ENCODE results near the gene OCA2. TPM values are rescaled to one million over a fixed set of nuclear protein-coding genes. Genes with fewer than 3 reads are reported as not detected.

Gene OCA2
- total RNA-seq, 1 donor from 2014 or later = 1.2 TPM

DNA sequence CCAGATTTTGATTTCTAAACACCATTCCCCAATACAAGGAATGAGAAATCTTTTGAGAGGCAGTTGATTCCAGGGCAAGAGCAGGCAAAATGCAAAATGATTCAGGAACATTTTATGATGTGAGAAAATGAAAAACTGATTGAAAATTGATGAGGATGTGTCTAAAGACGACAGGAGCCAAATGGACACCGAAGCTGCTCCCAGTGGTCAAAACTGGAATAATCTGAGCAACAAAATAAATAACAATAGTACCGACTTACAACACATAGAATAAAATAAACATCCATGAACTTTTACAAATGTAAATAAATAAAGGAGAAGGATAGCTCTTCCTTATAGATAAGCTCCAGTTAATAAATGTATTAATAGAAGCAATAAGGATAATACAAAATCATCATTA, 186.8 kb downstream of the OCA2 start:
- TF ChIP-seq, protein P1, sequence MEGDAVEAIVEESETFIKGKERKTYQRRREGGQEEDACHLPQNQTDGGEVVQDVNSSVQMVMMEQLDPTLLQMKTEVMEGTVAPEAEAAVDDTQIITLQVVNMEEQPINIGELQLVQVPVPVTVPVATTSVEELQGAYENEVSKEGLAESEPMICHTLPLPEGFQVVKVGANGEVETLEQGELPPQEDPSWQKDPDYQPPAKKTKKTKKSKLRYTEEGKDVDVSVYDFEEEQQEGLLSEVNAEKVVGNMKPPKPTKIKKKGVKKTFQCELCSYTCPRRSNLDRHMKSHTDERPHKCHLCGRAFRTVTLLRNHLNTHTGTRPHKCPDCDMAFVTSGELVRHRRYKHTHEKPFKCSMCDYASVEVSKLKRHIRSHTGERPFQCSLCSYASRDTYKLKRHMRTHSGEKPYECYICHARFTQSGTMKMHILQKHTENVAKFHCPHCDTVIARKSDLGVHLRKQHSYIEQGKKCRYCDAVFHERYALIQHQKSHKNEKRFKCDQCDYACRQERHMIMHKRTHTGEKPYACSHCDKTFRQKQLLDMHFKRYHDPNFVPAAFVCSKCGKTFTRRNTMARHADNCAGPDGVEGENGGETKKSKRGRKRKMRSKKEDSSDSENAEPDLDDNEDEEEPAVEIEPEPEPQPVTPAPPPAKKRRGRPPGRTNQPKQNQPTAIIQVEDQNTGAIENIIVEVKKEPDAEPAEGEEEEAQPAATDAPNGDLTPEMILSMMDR (IDR thresholded peaks at IDR 0.05) = no peak
- no peak overlapping the region for H3K4me3 Mint-ChIP-seq (ENCODE audit: unreplicated experiment)
- H3K36me3 Mint-ChIP-seq (ENCODE audit: unreplicated experiment) = no peaks in the 10 kb centered on the region
- H3K27me3 Mint-ChIP-seq (ENCODE audit: unreplicated experiment) = no peaks in the 10 kb centered on the region
- peaks cover 3% of the 10 kb centered on the region for H3K9me3 Mint-ChIP-seq (ENCODE audit: unreplicated experiment)
- no peak overlapping the region for H3K27ac Mint-ChIP-seq (ENCODE audit: unreplicated experiment)
- H3K4me1 Mint-ChIP-seq (ENCODE audit: unreplicated experiment) = no peaks in the 10 kb centered on the region
- no peak for DNase-seq (ENCODE audit: extremely low spot score, unreplicated experiment)

- Mint-ChIP-seq H3K36me3 (ENCODE audit: unreplicated experiment) (no peaks in the 10 kb centered on the region), H3K4me1 (ENCODE audit: unreplicated experiment) (no peaks in the 10 kb centered on the region), H3K27me3 (ENCODE audit: unreplicated experiment) (no peaks in the 10 kb centered on the region), H3K27ac (ENCODE audit: unreplicated experiment) (no peak overlapping the region), H3K9me3 (ENCODE audit: unreplicated experiment) (peaks cover 3% of the 10 kb centered on the region), H3K4me3 (ENCODE audit: unreplicated experiment) (no peak overlapping the region)
- no peak for DNase-seq (ENCODE audit: extremely low spot score, unreplicated experiment)
- TF ChIP-seq, protein P1 (IDR thresholded peaks at IDR 0.05) = no peak
Measured at GRCh38 chr15:27906802-27907201, 192.3 kb downstream of the OCA2 start.

DNA sequence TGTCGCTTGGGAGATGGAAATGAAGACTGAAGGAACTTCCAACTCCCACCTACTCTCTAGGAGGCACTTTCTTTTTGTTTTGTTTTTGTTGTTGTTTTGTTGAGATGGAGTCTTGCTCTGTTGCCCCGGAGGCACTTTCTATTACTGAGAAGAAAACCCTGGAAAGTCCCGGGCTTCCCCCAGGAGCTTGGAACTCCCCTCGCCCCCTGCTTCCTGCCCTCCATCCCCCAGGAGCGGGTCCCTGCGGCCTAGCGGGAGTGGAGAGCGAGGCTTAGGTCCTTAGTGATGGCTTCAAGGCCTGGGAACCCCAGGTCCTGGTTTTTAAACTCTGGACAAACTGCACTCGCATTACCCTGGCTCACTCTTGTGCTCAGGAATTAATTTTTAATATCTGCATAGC, 195.7 kb downstream of the OCA2 start:
- H3K36me3 Mint-ChIP-seq (ENCODE audit: unreplicated experiment) = no peaks in the 10 kb centered on the region
- TF ChIP-seq, protein P1 (IDR thresholded peaks at IDR 0.05) = no peak

GRCh38 chr15:27902680-27903385, 196.3 kb downstream of the OCA2 start:
- no peaks in the 10 kb centered on the region for H3K27me3 Mint-ChIP-seq (ENCODE audit: unreplicated experiment)
- TF ChIP-seq, protein P1 (IDR thresholded peaks at IDR 0.05) = no peak
- H3K4me1 Mint-ChIP-seq (ENCODE audit: unreplicated experiment) = no peaks in the 10 kb centered on the region
- DNase-seq (ENCODE audit: extremely low spot score, unreplicated experiment) = no peak
- peaks cover 1% of the 10 kb centered on the region for H3K9me3 Mint-ChIP-seq (ENCODE audit: unreplicated experiment)
- no peaks in the 10 kb centered on the region for H3K36me3 Mint-ChIP-seq (ENCODE audit: unreplicated experiment)
- no peak overlapping the region for H3K4me3 Mint-ChIP-seq (ENCODE audit: unreplicated experiment)
- H3K27ac Mint-ChIP-seq (ENCODE audit: unreplicated experiment) = no peak overlapping the region

More for the DNA sequence above, 195.7 kb downstream of the OCA2 start:
- Mint-ChIP-seq H3K27me3 (ENCODE audit: unreplicated experiment) (no peaks in the 10 kb centered on the region), H3K4me3 (ENCODE audit: unreplicated experiment) (no peak overlapping the region), H3K27ac (ENCODE audit: unreplicated experiment) (no peak overlapping the region), H3K9me3 (ENCODE audit: unreplicated experiment) (peaks cover 3% of the 10 kb centered on the region), H3K4me1 (ENCODE audit: unreplicated experiment) (no peaks in the 10 kb centered on the region)
- no peak for DNase-seq (ENCODE audit: extremely low spot score, unreplicated experiment)

GRCh38 chr15:27899583-27900285, 199.4 kb downstream of the OCA2 start:
- Mint-ChIP-seq H3K9me3 (ENCODE audit: unreplicated experiment) (no peaks in the 10 kb centered on the region), H3K4me3 (ENCODE audit: unreplicated experiment) (no peak overlapping the region), H3K27me3 (ENCODE audit: unreplicated experiment) (no peaks in the 10 kb centered on the region), H3K36me3 (ENCODE audit: unreplicated experiment) (no peaks in the 10 kb centered on the region), H3K27ac (ENCODE audit: unreplicated experiment) (no peak overlapping the region), H3K4me1 (ENCODE audit: unreplicated experiment) (no peaks in the 10 kb centered on the region)
- TF ChIP-seq, protein P1 (IDR thresholded peaks at IDR 0.05) = no peak
- DNase-seq (ENCODE audit: extremely low spot score, unreplicated experiment) = no peak
